ENCODE data around the gene ERAP2. TPM values are rescaled to one million over a fixed set of nuclear protein-coding genes. Genes with fewer than 3 reads are reported as not detected.
"Not testable (repeated sequence)": the region's sequence is repeated elsewhere in the genome, so short reads cannot be mapped to it uniquely, and the experiment has no call there.

The ERAP2 gene
- total RNA-seq, 2 experiments from 2014 or later = 56.6 to 61.4 TPM

DNA sequence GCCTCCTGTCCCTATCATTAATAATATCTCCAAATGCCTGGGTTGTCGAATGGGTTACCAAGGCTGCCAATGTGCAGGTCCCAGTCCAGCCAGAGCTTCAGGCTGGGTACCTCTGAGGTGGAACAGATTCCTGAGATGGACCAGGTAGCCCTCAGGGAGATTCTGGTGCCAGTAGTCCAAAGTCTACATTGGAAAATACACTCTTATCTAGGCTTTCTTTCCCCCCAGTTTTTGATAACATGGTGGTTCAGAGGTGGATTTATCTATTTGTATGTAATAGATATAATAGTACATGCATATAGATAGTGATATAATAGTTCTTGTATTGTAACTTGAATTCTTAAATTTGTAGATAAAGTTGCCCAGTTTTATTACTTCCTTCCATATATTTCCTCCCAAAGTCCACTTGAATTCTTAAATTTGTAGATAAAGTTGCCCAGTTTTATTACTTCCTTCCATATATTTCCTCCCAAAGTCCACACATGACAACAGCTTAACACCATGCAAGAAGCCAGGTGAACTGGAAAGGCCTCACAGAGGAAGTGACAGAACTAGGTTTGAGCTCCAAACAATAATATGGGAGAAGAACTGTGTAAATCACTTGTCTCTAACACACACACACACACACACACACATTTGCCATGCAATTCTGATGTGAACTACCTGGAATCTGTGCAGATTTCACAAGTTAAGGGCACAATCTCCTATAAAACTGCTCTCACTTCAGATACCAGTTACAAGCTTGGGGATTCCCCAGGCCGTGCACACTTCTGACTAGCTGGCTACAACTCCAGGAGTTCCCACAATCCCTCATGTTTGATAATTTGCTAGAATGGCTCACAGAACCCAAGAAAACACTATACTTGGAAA, 37.9 kb upstream of the ERAP2 start:
- ChIA-PET CTCF (interaction anchor here (1.3 kb wide), 1 partner anchor 86 kb away, joined by 5 read pairs; no protein-coding TSS in a partner anchor), POLR2A (no interaction called here)
- no peaks in the 10 kb centered on the region for H3K36me3 Mint-ChIP-seq (ENCODE audit: low read depth)
- no peak overlapping the region for H3K4me3 Mint-ChIP-seq
- DNase-seq = no peak
- H3K9me3 Mint-ChIP-seq = no peaks in the 10 kb centered on the region
- H3K36me3 ChIP-seq (ENCODE audit: insufficient read depth, low read length) = no peaks in the 10 kb centered on the region
- H3K27me3 Mint-ChIP-seq = no peaks in the 10 kb centered on the region
- H3K4me3 ChIP-seq (ENCODE audit: low read length) = no peak overlapping the region
- ATAC-seq (ENCODE audit: poor library complexity) = no peak
- H3K27me3 ChIP-seq (ENCODE audit: control insufficient read depth in 1 of 2, insufficient read depth in 2 of 2, low read length in 2 of 2) = no peaks in the 10 kb centered on the region
- H3K27ac ChIP-seq (ENCODE audit: low read depth in 1 of 2, low read length in 2 of 2) = no peak overlapping the region
- no peaks in the 10 kb centered on the region for H3K9me3 ChIP-seq (ENCODE audit: control insufficient read depth in 1 of 2, insufficient read depth in 1 of 2, low read length in 2 of 2)
- intact Hi-C loops (cut with DNase I, micrococcal nuclease) = no loop called here
- TF ChIP-seq, protein P1, sequence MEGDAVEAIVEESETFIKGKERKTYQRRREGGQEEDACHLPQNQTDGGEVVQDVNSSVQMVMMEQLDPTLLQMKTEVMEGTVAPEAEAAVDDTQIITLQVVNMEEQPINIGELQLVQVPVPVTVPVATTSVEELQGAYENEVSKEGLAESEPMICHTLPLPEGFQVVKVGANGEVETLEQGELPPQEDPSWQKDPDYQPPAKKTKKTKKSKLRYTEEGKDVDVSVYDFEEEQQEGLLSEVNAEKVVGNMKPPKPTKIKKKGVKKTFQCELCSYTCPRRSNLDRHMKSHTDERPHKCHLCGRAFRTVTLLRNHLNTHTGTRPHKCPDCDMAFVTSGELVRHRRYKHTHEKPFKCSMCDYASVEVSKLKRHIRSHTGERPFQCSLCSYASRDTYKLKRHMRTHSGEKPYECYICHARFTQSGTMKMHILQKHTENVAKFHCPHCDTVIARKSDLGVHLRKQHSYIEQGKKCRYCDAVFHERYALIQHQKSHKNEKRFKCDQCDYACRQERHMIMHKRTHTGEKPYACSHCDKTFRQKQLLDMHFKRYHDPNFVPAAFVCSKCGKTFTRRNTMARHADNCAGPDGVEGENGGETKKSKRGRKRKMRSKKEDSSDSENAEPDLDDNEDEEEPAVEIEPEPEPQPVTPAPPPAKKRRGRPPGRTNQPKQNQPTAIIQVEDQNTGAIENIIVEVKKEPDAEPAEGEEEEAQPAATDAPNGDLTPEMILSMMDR (IDR thresholded peaks at IDR 0.05) = no peak
- H3K27ac Mint-ChIP-seq = no peak overlapping the region
- no peaks in the 10 kb centered on the region for H3K4me1 ChIP-seq (ENCODE audit: insufficient read depth, low read length)
- H3K4me1 Mint-ChIP-seq (ENCODE audit: low read depth) = peaks cover 9% of the 10 kb centered on the region

DNA sequence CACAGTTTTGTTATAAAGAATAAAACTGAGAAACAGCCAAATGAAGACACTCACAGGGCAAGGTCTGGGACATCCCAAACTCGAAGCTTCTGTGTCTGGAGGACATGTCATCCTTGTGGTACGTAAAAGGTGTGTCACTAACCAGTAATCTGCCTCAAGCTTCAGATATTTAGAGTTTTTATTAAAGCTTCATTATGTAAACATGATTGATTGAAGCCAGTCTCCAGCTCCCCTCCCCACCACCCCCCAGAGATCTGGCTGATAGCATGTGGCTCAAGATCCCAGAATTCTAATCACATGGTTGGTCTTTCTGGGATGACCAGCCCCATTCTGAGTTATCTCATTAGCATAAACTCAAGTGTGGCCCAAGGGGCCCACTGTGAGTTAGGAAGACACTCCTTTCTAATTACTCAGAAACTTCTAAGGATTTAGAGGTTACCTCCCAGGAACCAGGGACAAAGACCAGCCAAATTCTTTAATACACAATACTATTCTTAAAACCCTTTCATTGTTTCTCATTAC, 37.2 kb upstream of the ERAP2 start:
- ChIA-PET CTCF (interaction anchor here (1.3 kb wide), 1 partner anchor 87 kb away, joined by 5 read pairs; no protein-coding TSS in a partner anchor), POLR2A (no interaction called here)
- no peak overlapping the region for H3K27ac ChIP-seq (ENCODE audit: low read depth in 1 of 2, low read length in 2 of 2)
- H3K4me3 Mint-ChIP-seq = no peak overlapping the region
- TF ChIP-seq, protein P1 (IDR thresholded peaks at IDR 0.05) = no peak
- DNase-seq (no peak), ATAC-seq (ENCODE audit: poor library complexity) (no peak)
- no peaks in the 10 kb centered on the region for H3K4me1 ChIP-seq (ENCODE audit: insufficient read depth, low read length)
- no peaks in the 10 kb centered on the region for H3K36me3 Mint-ChIP-seq (ENCODE audit: low read depth)
- intact Hi-C loops (cut with DNase I, micrococcal nuclease) = no loop called here
- no peaks in the 10 kb centered on the region for H3K9me3 Mint-ChIP-seq
- no peaks in the 10 kb centered on the region for H3K27me3 Mint-ChIP-seq
- H3K27me3 ChIP-seq (ENCODE audit: control insufficient read depth in 1 of 2, insufficient read depth in 2 of 2, low read length in 2 of 2) = no peaks in the 10 kb centered on the region
- no peaks in the 10 kb centered on the region for H3K9me3 ChIP-seq (ENCODE audit: control insufficient read depth in 1 of 2, insufficient read depth in 1 of 2, low read length in 2 of 2)
- H3K36me3 ChIP-seq (ENCODE audit: insufficient read depth, low read length) = no peaks in the 10 kb centered on the region
- peaks cover 9% of the 10 kb centered on the region for H3K4me1 Mint-ChIP-seq (ENCODE audit: low read depth)
- no peak overlapping the region for H3K4me3 ChIP-seq (ENCODE audit: low read length)
- no peak overlapping the region for H3K27ac Mint-ChIP-seq

DNA sequence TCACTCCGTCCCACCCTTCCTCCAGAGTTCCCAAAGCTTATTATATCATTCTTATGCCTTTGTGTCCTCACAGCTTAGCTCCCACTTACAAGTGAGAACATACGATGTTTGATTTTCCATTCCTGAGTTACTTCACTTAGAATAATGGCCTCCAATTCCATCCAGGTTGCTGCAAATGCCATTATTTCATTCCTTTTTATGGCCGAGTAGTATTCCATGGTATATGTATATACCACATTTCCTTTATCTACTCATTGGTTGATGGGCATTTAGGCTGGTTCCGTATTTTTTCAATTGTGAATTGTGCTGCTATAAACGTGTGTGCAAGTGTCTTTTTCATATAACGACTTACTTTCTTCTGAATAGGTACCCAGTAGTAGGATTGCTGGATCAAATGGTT, 34.4 kb upstream of the ERAP2 start:
- H3K27me3 ChIP-seq (ENCODE audit: control insufficient read depth in 1 of 2, insufficient read depth in 2 of 2, low read length in 2 of 2); H3K9me3 ChIP-seq (ENCODE audit: control insufficient read depth in 1 of 2, insufficient read depth in 1 of 2, low read length in 2 of 2); ATAC-seq (ENCODE audit: poor library complexity); H3K4me1 Mint-ChIP-seq (ENCODE audit: low read depth); H3K27ac ChIP-seq (ENCODE audit: low read depth in 1 of 2, low read length in 2 of 2); intact Hi-C loops (cut with DNase I, micrococcal nuclease); H3K36me3 Mint-ChIP-seq (ENCODE audit: low read depth); POLR2A ChIA-PET; H3K4me3 Mint-ChIP-seq; DNase-seq; H3K36me3 ChIP-seq (ENCODE audit: insufficient read depth, low read length); H3K4me1 ChIP-seq (ENCODE audit: insufficient read depth, low read length); CTCF ChIA-PET; H3K27me3 Mint-ChIP-seq; H3K4me3 ChIP-seq (ENCODE audit: low read length); H3K9me3 Mint-ChIP-seq; H3K27ac Mint-ChIP-seq: not testable (repeated sequence)
